Motor neuron (in vitro differentiated cells): ENCODE data around the gene PARD3B. TPM values are rescaled to one million over a fixed set of nuclear protein-coding genes. Genes with fewer than 3 reads are reported as not detected.

Experiments used
- ATAC-seq, 8 experiments: fragments of 200-7000 bp; cut with Tn5 transposase; replicated peaks in 6 of 8; 2 replicates each; pipeline ENCODE4 v1.8.0; 2021; ENCODE audit warnings: mild to moderate bottlenecking in 8 of 8, moderate library complexity in 8 of 8
- H3K27ac ChIP-seq, 2 donors: fragments of 250-450 bp; sonication (Bioruptor Pico); 2 replicates each; pipeline ENCODE4 v1.9.0; 2021; ENCODE audit warnings: antibody characterized with exemption in 2 of 2, mild to moderate bottlenecking in 2 of 2, moderate library complexity in 1 of 2
- H3K4me1 ChIP-seq, 2 donors: fragments of 250-450 bp; sonication (Bioruptor Pico); replicated peaks in 1 of 2; 2 replicates each; pipeline ENCODE4 v1.6.1; 2021; ENCODE audit warnings: antibody characterized with exemption in 2 of 2, mild to moderate bottlenecking in 2 of 2, moderate library complexity in 1 of 2
- H3K4me3 ChIP-seq, 5 donors: fragments of 250-450 bp; sonication (Bioruptor Pico); 2 replicates each; pipeline ENCODE4 v1.9.0; 2021; ENCODE audit warnings: antibody characterized with exemption in 5 of 5, mild to moderate bottlenecking in 5 of 5, moderate library complexity in 4 of 5
- WGBS, 10 experiments: fragments of 450-650 bp; shearing (Covaris generic); methylation state at CpG; one replicate each; pipeline ENCODE4 v1.0.0; 2022; 5-methylcytosine and 5-hydroxymethylcytosine counted together
- in situ Hi-C, 9 experiments: fragments of 400-800 bp; cut with MboI; loops; one replicate each; pipeline ENCODE4 v1.15.0; 2021; ENCODE audit warnings: low sequenced_read_pairs in 9 of 9, low pct_unique_long_range_greater_than_20kb in 2 of 9; ENCODE audit not compliant: unreplicated experiment in 9 of 9
- total RNA-seq, 8 experiments: library from RNA; unstranded; fragments of 300-600 nt; gene quantifications; 2 replicates each; pipeline versions ENCODE4 v1.2.3 to v1.2.4, GENCODE V29; 2022

The PARD3B gene
- total RNA-seq, 8 experiments from 2014 or later: 3.1 to 24.3 (median 10.4) TPM

- no peak overlapping the region for H3K4me3 ChIP-seq
- peak in 2 of 8 experiments; percentile 32 to 74 for ATAC-seq
- no peak overlapping the region for H3K27ac ChIP-seq
- in situ Hi-C loops: no loop called here
- 83 to 100% (median 100%) methylated on average over 1 of the region's 1 CpG; no CpG with 5 or more reads in 7 of the 10 experiments for WGBS, 10 experiments
- peaks cover 0 to 10% of the 10 kb centered on the region in 2 donors for H3K4me1 ChIP-seq
These were observed 690.2 kb downstream of the PARD3B start for GRCh38 chr2:205235434-205235833.

- H3K4me3 ChIP-seq: no peak overlapping the region
- 57 to 95% (median 92%) methylated on average over 2 to 3 of the region's 3 CpGs for WGBS, 10 experiments
- peaks cover 0 to 10% of the 10 kb centered on the region in 2 donors for H3K4me1 ChIP-seq
- H3K27ac ChIP-seq: no peak overlapping the region
- in situ Hi-C loops: no loop called here
- ATAC-seq: no peak
These were observed 692.2 kb downstream of the PARD3B start for GRCh38 chr2:205237524-205237923.

GRCh38 chr2:205245001-205245400 lies 699.7 kb downstream of the PARD3B start:
- WGBS, 10 experiments: 18 to 94% (median 80%) methylated on average over 1 to 3 of the region's 3 CpGs; no CpG with 5 or more reads in 2 of the 10 experiments
- ATAC-seq: peak in 3 of 8 experiments; percentile 37 to 83 (median 58)
- no peak overlapping the region for H3K4me3 ChIP-seq
- no peak overlapping the region for H3K27ac ChIP-seq
- in situ Hi-C loops: no loop called here
- H3K4me1 ChIP-seq: peaks cover 0 to 10% of the 10 kb centered on the region in 2 donors

- peak in 7 of 8 experiments; percentile 49 to 85 (median 66) for ATAC-seq
- Histone ChIP-seq H3K4me1 (peaks cover 0 to 6% of the 10 kb centered on the region in 2 donors), H3K4me3 (no peak overlapping the region), H3K27ac (no peak overlapping the region)
- in situ Hi-C loops: no loop called here
- 0 to 100% (median 75%) methylated on average over 1 to 2 of the region's 2 CpGs for WGBS, 10 experiments
These were observed 700.4 kb downstream of the PARD3B start for GRCh38 chr2:205245652-205246051.

- no peak overlapping the region for H3K27ac ChIP-seq
- H3K4me1 ChIP-seq: no peaks in the 10 kb centered on the region
- H3K4me3 ChIP-seq: no peak overlapping the region
- 60 to 97% (median 89%) methylated on average over 1 to 2 of the region's 2 CpGs for WGBS, 10 experiments
- ATAC-seq: no peak
- in situ Hi-C loops: no loop called here
These were observed 713.8 kb downstream of the PARD3B start for GRCh38 chr2:205259121-205259520.

DNA sequence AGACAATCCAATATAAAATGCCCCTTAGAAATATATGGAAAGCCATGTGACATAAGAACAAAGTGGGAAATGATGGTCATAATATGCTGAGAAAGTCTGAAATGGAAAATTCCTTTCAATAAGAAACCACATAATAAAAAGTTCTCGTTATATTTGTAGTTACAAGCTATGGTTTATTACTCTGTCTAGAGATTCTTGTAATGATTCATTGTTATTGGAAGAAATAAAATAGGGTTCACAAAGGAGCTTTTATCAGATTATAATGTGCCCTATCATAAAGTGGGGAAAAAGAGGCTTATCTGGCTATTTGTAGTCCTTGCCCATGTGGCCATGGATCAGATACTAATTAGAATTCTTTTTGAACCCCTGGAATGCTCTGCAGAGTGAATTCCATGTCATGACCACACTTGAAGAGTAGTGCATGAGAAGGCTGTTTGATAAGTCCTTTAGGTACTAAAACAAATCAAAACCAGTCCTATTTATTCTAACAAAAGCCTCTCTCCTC lies 716.3 kb downstream of the PARD3B start:
- H3K4me1 ChIP-seq: no peaks in the 10 kb centered on the region
- H3K4me3 ChIP-seq: no peak overlapping the region
- WGBS, 10 experiments: 38 to 100% (median 81%) methylated on average over 1 of the region's 1 CpG
- ATAC-seq: no peak
- in situ Hi-C loops: no loop called here
- H3K27ac ChIP-seq: no peak overlapping the region

- in situ Hi-C loops: no loop called here
- Histone ChIP-seq H3K27ac (no peak overlapping the region), H3K4me1 (peaks cover 0 to 2% of the 10 kb centered on the region in 2 donors), H3K4me3 (no peak overlapping the region)
- WGBS, 10 experiments: 55 to 100% (median 94%) methylated on average over 1 to 2 of the region's 2 CpGs; no CpG with 5 or more reads in 3 of the 10 experiments
- no peak for ATAC-seq
These were observed 722.0 kb downstream of the PARD3B start for GRCh38 chr2:205267323-205267722.

DNA sequence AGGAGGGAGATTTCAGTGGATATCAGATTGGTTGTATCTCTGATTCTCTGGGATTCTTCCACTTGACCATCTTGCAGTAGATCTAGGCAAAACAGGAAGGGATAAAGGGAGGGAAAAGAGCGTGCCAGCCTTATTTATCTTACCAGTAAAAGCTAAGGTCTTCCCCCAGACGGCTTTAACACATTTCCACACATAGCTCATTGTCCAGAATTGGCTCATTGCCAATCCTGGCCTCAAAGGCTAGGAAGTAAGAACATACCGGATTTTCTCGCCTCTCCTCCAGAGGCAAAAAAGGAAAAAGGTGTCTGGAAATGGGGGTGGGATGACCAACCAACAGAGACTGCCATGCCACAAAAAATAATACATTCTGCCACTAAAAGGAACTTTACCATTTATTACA lies 725.4 kb downstream of the PARD3B start:
- Histone ChIP-seq H3K4me1 (peaks cover 0 to 11% of the 10 kb centered on the region in 2 donors), H3K4me3 (no peak overlapping the region), H3K27ac (no peak overlapping the region)
- 60 to 100% (median 71%) methylated on average over 2 to 4 of the region's 4 CpGs for WGBS, 10 experiments
- in situ Hi-C loops: no loop called here
- no peak for ATAC-seq

DNA sequence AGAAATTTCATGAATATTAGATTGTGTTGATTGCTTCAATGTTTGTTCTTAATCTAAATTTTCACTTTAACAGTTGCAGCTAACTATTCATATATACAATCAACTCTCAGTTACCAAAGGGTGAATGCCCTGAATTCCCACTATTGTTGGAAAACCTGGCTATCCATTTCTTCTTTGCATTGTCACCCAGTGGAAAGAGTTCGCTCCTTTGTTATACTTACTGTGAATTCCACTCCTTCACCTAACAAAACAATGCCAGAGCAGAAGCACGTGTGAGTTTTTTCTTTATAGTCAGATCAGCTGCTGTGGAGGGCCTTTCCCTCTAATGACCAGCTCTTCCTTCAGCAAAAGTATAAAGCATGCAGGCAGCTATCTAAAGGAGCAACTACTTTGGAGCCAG lies 727.9 kb downstream of the PARD3B start:
- peaks cover 6 to 18% of the 10 kb centered on the region in 2 donors for H3K4me1 ChIP-seq

DNA sequence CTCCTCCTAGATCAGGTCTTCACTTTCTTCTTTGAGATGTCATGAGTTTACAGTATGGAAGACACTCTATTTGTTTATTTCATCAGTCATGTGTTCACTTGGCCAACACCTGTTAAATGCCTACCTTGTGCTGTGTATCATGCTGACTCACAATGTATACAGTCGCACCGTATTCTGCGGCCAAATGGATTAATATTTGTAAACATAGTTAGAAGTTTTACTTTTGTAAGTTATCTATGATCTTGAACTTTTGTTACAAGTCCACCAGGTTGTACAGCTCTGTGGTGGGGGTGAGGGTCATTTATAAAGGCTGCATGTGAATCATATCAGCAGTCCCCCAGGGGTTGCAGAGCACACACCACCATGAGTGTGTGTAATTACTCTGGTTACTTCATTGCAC lies 728.4 kb downstream of the PARD3B start:
- peaks cover 6 to 18% of the 10 kb centered on the region in 2 donors for H3K4me1 ChIP-seq
- in situ Hi-C loops: no loop called here
- H3K27ac ChIP-seq: no peak overlapping the region
- ATAC-seq: no peak
- 80 to 100% (median 96%) methylated on average over 1 to 3 of the region's 3 CpGs; no CpG with 5 or more reads in 1 of the 10 experiments for WGBS, 10 experiments
- H3K4me3 ChIP-seq: no peak overlapping the region

More for the DNA sequence above, 727.9 kb downstream of the PARD3B start:
- no peak overlapping the region for H3K4me3 ChIP-seq
- H3K27ac ChIP-seq: no peak overlapping the region
- in situ Hi-C loops: no loop called here
- 22 to 95% (median 43%) methylated on average over 1 to 2 of the region's 2 CpGs; no CpG with 5 or more reads in 3 of the 10 experiments for WGBS, 10 experiments
- ATAC-seq: peak in 6 of 8 experiments; percentile 36 to 76 (median 48)

- Histone ChIP-seq H3K27ac (no peak overlapping the region), H3K4me1 (peaks cover 6 to 18% of the 10 kb centered on the region in 2 donors), H3K4me3 (no peak overlapping the region)
- ATAC-seq: no peak
- 27 to 64% (median 47%) methylated on average over 2 to 3 of the region's 3 CpGs for WGBS, 10 experiments
- in situ Hi-C loops: no loop called here
These were observed 729.5 kb downstream of the PARD3B start for GRCh38 chr2:205274801-205275200.

GRCh38 chr2:205276116-205276777 lies 731.0 kb downstream of the PARD3B start:
- WGBS, 10 experiments: 5 to 72% (median 41%) methylated on average over 2 to 10 of the region's 11 CpGs
- Histone ChIP-seq H3K27ac (no peak overlapping the region), H3K4me3 (no peak overlapping the region), H3K4me1 (peaks cover 10 to 16% of the 10 kb centered on the region in 2 donors)
- in situ Hi-C loops: no loop called here
- ATAC-seq: peak in 2 of 8 experiments; percentile 33 to 49

DNA sequence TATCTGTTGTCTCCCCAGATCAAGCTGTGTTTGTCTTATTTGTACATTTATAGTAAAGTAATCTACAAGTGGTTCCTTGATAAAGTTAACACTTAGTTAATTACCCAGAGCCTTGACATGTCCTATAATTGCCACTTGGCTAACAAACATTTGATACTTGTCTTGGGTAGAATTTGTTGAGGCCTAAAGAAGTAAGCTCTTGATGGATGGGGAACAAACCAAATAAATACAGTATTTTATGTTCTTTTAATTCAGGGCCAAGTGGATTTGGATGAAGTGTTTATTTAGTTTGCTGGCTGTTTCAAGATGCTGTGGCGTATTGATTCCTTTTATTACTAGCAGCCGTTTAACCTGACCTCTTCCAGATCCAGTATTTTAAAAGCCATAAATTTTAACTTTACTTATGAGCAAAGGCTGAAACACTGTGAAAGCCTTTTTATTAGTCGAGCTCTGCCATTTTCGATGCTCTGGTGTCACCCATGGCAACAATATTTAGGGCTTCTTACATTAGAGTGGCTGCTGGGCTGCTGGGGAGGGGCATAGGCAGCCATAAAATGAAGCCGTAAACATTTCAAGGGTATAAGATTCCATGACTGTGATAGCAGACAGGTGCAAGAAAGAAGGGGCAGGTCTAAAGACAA lies 735.4 kb downstream of the PARD3B start:
- H3K27ac ChIP-seq: no peak overlapping the region
- in situ Hi-C loops: no loop called here
- WGBS, 10 experiments: 0 to 46% (median 29%) methylated on average over 1 to 5 of the region's 5 CpGs
- H3K4me1 ChIP-seq: peaks cover 12 to 25% of the 10 kb centered on the region in 2 donors
- no peak overlapping the region for H3K4me3 ChIP-seq
- peak in 5 of 8 experiments; percentile 43 to 89 (median 73) for ATAC-seq
